ENCODE measurements around the gene HOOK1.

DNA sequence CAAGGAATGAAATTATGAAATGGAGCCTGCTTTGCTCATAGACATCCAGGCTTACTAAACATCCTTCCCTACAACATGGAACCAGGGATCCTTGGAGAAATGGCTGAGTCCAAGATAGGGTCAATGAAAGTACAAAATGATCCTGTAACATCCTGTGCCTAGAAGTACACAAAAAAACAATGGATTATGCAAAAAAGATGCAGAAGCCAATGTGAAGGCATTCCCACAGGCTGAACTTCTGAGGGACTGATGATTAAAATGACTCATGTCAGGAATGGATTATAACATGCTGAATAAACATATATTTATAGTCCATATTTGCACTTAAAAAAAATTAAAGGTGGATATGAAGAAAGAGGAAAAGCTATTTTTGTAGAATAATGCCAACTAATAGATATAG, 10.4 kb upstream of the HOOK1 start:
- TF ChIP-seq, protein P1, sequence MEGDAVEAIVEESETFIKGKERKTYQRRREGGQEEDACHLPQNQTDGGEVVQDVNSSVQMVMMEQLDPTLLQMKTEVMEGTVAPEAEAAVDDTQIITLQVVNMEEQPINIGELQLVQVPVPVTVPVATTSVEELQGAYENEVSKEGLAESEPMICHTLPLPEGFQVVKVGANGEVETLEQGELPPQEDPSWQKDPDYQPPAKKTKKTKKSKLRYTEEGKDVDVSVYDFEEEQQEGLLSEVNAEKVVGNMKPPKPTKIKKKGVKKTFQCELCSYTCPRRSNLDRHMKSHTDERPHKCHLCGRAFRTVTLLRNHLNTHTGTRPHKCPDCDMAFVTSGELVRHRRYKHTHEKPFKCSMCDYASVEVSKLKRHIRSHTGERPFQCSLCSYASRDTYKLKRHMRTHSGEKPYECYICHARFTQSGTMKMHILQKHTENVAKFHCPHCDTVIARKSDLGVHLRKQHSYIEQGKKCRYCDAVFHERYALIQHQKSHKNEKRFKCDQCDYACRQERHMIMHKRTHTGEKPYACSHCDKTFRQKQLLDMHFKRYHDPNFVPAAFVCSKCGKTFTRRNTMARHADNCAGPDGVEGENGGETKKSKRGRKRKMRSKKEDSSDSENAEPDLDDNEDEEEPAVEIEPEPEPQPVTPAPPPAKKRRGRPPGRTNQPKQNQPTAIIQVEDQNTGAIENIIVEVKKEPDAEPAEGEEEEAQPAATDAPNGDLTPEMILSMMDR (optimal IDR thresholded peaks at IDR 0.05 in 1 of 3, IDR thresholded peaks at IDR 0.05 in 1 of 3, conservative IDR thresholded peaks at IDR 0.05 in 1 of 3; ENCODE audit: extremely low read depth in 1 of 3, insufficient read depth in 2 of 3, low read length in 3 of 3), result no peak
- TF ChIP-seq EZH2 (IDR thresholded peaks at IDR 0.05; ENCODE audit: low read length), result no peak

Measured in keratinocyte (primary cell).